Stimulated activated CD4-positive, alpha-beta T cell treated with anti-CD3 and anti-CD28 coated beads, TNF-alpha, amount 100 ng/mL, for 1 hour (primary cell): Measurements from ENCODE around the gene CYB5A.

Experiments
- DNase-seq, 3 donors: peaks; one replicate each; pipeline ENCODE4 v3.0.0-alpha.2; 2020; ENCODE audit warnings: low read depth in 3 of 3, low spot score in 1 of 3

CYB5A gene

GRCh38 chr18:74219056-74219455, 72.7 kb downstream of the CYB5A start:
- DNase-seq, result no peak

GRCh38 chr18:74217476-74218143, 74.2 kb downstream of the CYB5A start:
- DNase-seq, result no peak

- no peak for DNase-seq
These were observed 75.1 kb downstream of the CYB5A start for GRCh38 chr18:74216661-74217110.

- DNase-seq, result no peak
These were observed 75.9 kb downstream of the CYB5A start for GRCh38 chr18:74215863-74216262.

GRCh38 chr18:74213429-74213828, 78.3 kb downstream of the CYB5A start:
- DNase-seq, result no peak

GRCh38 chr18:74204526-74205152, 87.1 kb downstream of the CYB5A start:
- no peak for DNase-seq

- DNase-seq, result no peak
These were observed 88.0 kb downstream of the CYB5A start for GRCh38 chr18:74203811-74204210.
